OCI-LY7 (cell line): ENCODE measurements around the gene CYP2C18. TPM values are rescaled to one million over a fixed set of nuclear protein-coding genes. Genes with fewer than 3 reads are reported as not detected.

Source experiments
- BruUV-seq: library from RNA; stranded (reverse); fragments of 400-500 nt; replicated peaks from 2 replicates; lab custom pipeline; 2021; lab: Mats Ljungman, UMichigan
- CTCF ChIA-PET: fragments of 300-600 bp; sonication (Branson Sonifier 250); formaldehyde crosslinking; loops from one replicate; lab custom pipeline; 2022; ENCODE audit warnings: antibody characterized with exemption; ENCODE audit not compliant: unreplicated experiment; lab: Charles Lee
- POLR2A ChIA-PET: fragments of 300-600 bp; sonication (Branson Sonifier 250); formaldehyde crosslinking; loops from one replicate; lab custom pipeline; 2022; ENCODE audit warnings: antibody characterized with exemption; lab: Charles Lee
- DNase-seq: peaks from one replicate; pipeline ENCODE4 v3.0.0-alpha.2; 2015; ENCODE audit warnings: low spot score
- H2AFZ ChIP-seq: fragments of 200-600 bp; sonication (generic), shearing (Covaris generic); 2 replicates; pipeline ENCODE4 v1.6.1; 2014; ENCODE audit warnings: mild to moderate bottlenecking, antibody characterized with exemption, low read length, moderate library complexity
- H3K27ac ChIP-seq: fragments of 200-600 bp; sonication (generic); 2 replicates; pipeline ENCODE4 v1.5.1; 2014; ENCODE audit warnings: mixed run types, low read depth, mild to moderate bottlenecking, moderate library complexity, low read length, inconsistent platforms; ENCODE audit not compliant: poor library complexity, severe bottlenecking
- H3K36me3 ChIP-seq: fragments of 200-600 bp; sonication (generic); 2 replicates; pipeline ENCODE4 v1.6.1; 2014; ENCODE audit warnings: mild to moderate bottlenecking, antibody characterized with exemption, low read length, moderate library complexity, mixed read lengths; ENCODE audit not compliant: insufficient read depth
- H3K4me1 ChIP-seq: fragments of 200-600 bp; sonication (generic); 2 replicates; pipeline ENCODE4 v1.5.1; 2014; ENCODE audit warnings: mild to moderate bottlenecking, low read length; ENCODE audit not compliant: insufficient read depth, poor library complexity, severe bottlenecking
- H3K4me2 ChIP-seq: fragments of 200-600 bp; sonication (generic); 2 replicates; pipeline ENCODE4 v1.6.1; 2014; ENCODE audit warnings: mild to moderate bottlenecking, low read length
- H3K4me3 ChIP-seq: fragments of 200-600 bp; sonication (generic); 2 replicates; pipeline ENCODE4 v1.5.1; 2014; ENCODE audit warnings: mild to moderate bottlenecking, low read depth, low read length; ENCODE audit not compliant: poor library complexity, severe bottlenecking
- H3K79me2 ChIP-seq: fragments of 200-600 bp; sonication (generic); 2 replicates; pipeline ENCODE4 v1.6.1; 2016; ENCODE audit warnings: low read depth, mild to moderate bottlenecking, low read length, moderate library complexity, mixed read lengths; ENCODE audit not compliant: insufficient read depth
- H3K9me2 ChIP-seq: fragments of 200-600 bp; sonication (generic); 2 replicates; pipeline ENCODE4 v1.6.1; 2016; ENCODE audit warnings: mild to moderate bottlenecking, low read length, mixed read lengths; ENCODE audit not compliant: insufficient read depth
- H3K9me3 ChIP-seq: fragments of 200-600 bp; sonication (generic); 2 replicates; pipeline ENCODE4 v1.6.1; 2014; ENCODE audit warnings: mild to moderate bottlenecking, mixed run types, low read length, mixed read lengths
- H4K20me1 ChIP-seq: fragments of 200-600 bp; sonication (generic); 2 replicates; pipeline ENCODE4 v1.6.1; 2014; ENCODE audit warnings: mild to moderate bottlenecking, antibody characterized with exemption, low read length, moderate library complexity, mixed read lengths; ENCODE audit not compliant: insufficient read depth
- CTCF ChIP-seq: fragments of 200-600 bp; sonication (generic); conservative IDR thresholded peaks from 2 replicates; pipeline ENCODE4 v1.5.1; 2014; ENCODE audit warnings: mild to moderate bottlenecking, antibody characterized with exemption, low read length, moderate library complexity, mixed read lengths
- EZH2phosphoT487 ChIP-seq: fragments of 200-600 bp; sonication (generic); IDR thresholded peaks from 2 replicates; pipeline ENCODE4 v1.6.1; 2018; ENCODE audit warnings: low read depth, borderline replicate concordance, mild to moderate bottlenecking, mixed run types, antibody characterized with exemption, low read length, moderate library complexity, mixed read lengths
- intact Hi-C: fragments of 100-400 bp; cut with micrococcal nuclease; formaldehyde crosslinking; loops from one replicate; pipeline ENCODE4 v1.10.0; 2022; ENCODE audit not compliant: unreplicated experiment
- total RNA-seq, 2 experiments: library from RNA; depleted of rRNA in 1 of 2; stranded (reverse); fragments of >200 nt in 1 of 2; shearing (Covaris generic) in 1 of 2; gene quantifications; 2 replicates each; pipeline ENCODE4 v1.2.3, GENCODE V29; 2014 to 2022

The CYP2C18 gene
- total RNA-seq, 2 experiments from 2014 or later: not detected

- Histone ChIP-seq H4K20me1 (no peaks in the 10 kb centered on the region), H3K4me2 (no peak overlapping the region), H3K36me3 (no peaks in the 10 kb centered on the region), H3K9me2 (no peaks in the 10 kb centered on the region), H3K27ac (no peak overlapping the region), H2AFZ (no peak overlapping the region), H3K9me3 (0 out of 2 replicates have a peak, but pooled peaks cover 4% of the 10 kb centered on the region), H3K4me3 (no peak overlapping the region), H3K79me2 (no peaks in the 10 kb centered on the region), H3K4me1 (no peaks in the 10 kb centered on the region)
- TF ChIP-seq EZH2phosphoT487: no peak
- no peak for TF ChIP-seq CTCF
- POLR2A ChIA-PET: interaction anchor here (1.0 kb wide), 1 partner anchor 14 kb away, joined by 3 read pairs; no protein-coding TSS in a partner anchor
- intact Hi-C loops: no loop called here
- no TSS peak for BruUV-seq
- CTCF ChIA-PET: no interaction called here
- DNase-seq: no peak
Observed at GRCh38 chr10:94687625-94688248, 4.2 kb downstream of the CYP2C18 start.

- H4K20me1 ChIP-seq: no peaks in the 10 kb centered on the region
- no peaks in the 10 kb centered on the region for H3K9me2 ChIP-seq
- ChIA-PET CTCF (no interaction called here), POLR2A (interaction anchor here (0.6 kb wide), 1 partner anchor 952 kb away, joined by 3 read pairs; no protein-coding TSS in a partner anchor)
- no peaks in the 10 kb centered on the region for H3K9me3 ChIP-seq
- H2AFZ ChIP-seq: no peak overlapping the region
- H3K79me2 ChIP-seq: no peaks in the 10 kb centered on the region
- BruUV-seq: no TSS peak
- TF ChIP-seq CTCF (no peak), EZH2phosphoT487 (no peak)
- H3K4me3 ChIP-seq: no peak overlapping the region
- DNase-seq: no peak
- H3K4me2 ChIP-seq: no peak overlapping the region
- intact Hi-C loops: no loop called here
- H3K4me1 ChIP-seq: no peaks in the 10 kb centered on the region
- no peaks in the 10 kb centered on the region for H3K36me3 ChIP-seq
- no peak overlapping the region for H3K27ac ChIP-seq
Observed at GRCh38 chr10:94706089-94706488, 22.6 kb downstream of the CYP2C18 start.

- Histone ChIP-seq H3K4me1 (no peaks in the 10 kb centered on the region), H3K9me3 (no peaks in the 10 kb centered on the region), H3K27ac (no peak overlapping the region), H3K4me3 (no peak overlapping the region), H2AFZ (no peak overlapping the region), H3K9me2 (no peaks in the 10 kb centered on the region), H4K20me1 (no peaks in the 10 kb centered on the region), H3K79me2 (no peaks in the 10 kb centered on the region), H3K4me2 (no peak overlapping the region), H3K36me3 (no peaks in the 10 kb centered on the region)
- intact Hi-C loops: no loop called here
- ChIA-PET POLR2A (interaction anchor here (0.6 kb wide), 1 partner anchor 31 kb away, joined by 3 read pairs; no protein-coding TSS in a partner anchor), CTCF (no interaction called here)
- DNase-seq: no peak
- TF ChIP-seq CTCF (no peak), EZH2phosphoT487 (no peak)
- BruUV-seq: no TSS peak
Observed at GRCh38 chr10:94710578-94710977, 27.0 kb downstream of the CYP2C18 start.
